ENCODE data around the gene UNC119B.

UNC119B gene

GRCh38 chr12:120719496-120720233 lies 9.4 kb downstream of the UNC119B start:
- peak overlapping the region; percentile 44 for H3K27ac ChIP-seq
- no peak for TF ChIP-seq CTCF (conservative IDR thresholded peaks at IDR 0.05)

DNA sequence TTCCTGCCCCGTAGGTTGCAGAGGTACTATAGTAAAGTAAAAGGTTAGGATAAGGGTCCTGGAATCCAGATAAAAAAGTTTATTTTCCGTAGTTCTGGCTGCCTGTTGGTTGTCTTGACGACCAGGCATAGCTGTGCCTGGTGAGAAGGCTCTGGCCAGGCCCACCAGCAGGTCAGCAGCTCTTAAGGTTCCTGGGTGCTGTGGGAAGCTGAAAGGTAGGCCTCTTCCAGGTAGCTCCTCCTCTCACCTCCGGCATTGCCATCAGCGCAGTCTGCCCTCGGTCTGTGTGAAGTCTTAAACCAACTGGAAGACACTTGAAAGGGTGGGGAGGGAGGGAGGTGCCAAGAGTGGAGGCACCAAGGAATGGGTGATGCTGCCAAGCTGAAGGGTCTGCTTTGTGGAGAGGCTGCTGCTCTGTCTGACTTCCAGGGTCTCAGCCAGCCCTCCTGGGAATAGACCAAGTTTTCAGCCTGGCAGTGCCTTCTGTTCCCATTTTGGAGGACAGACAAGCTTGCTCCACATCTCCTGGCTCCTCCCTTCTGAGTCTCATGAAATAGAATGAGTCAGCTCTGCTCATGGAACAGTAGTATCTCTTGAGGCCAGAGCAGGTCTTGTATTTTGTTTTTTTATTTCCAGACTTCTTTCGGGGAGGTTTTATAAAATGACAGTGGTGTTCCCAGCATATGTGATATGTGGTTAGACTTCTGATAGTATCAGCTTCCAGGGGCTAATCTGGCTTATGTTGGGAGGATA lies 10.2 kb downstream of the UNC119B start:
- TF ChIP-seq CTCF (conservative IDR thresholded peaks at IDR 0.05) = no peak

GRCh38 chr12:120720987-120721801 lies 10.9 kb downstream of the UNC119B start:
- no peak overlapping the region for H3K27ac ChIP-seq
- TF ChIP-seq CTCF (conservative IDR thresholded peaks at IDR 0.05) = no peak

More for the DNA sequence above, 10.2 kb downstream of the UNC119B start:
- H3K27ac ChIP-seq = peak overlapping the region; percentile 44; the same call in 1 of the 2 replicates

DNA sequence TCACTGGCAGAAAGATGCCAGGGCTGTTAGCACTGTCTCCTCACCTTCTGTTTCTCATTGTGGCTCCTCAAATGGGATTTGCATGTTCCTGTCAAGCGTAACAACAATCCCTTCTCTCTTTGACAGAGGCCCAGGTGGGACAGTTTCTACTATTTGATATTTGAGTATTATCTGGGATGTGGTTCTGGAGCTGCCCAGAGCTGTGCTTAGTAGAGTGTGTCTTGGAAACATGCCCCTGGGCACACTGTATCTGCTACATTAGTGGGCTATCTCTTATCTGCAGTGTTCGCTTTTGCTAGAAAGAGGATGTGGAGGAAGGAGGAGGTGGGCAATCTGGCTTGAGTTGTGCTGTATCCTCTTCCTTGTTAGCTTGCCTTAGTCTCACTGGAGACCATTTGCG lies 11.6 kb downstream of the UNC119B start:
- TF ChIP-seq CTCF (conservative IDR thresholded peaks at IDR 0.05) = no peak
- H3K27ac ChIP-seq = no peak overlapping the region

GRCh38 chr12:120722784-120723183 lies 12.5 kb downstream of the UNC119B start:
- TF ChIP-seq CTCF (conservative IDR thresholded peaks at IDR 0.05) = no peak

GRCh38 chr12:120724720-120725119 lies 14.5 kb downstream of the UNC119B start:
- no peak for TF ChIP-seq CTCF (conservative IDR thresholded peaks at IDR 0.05)
- H3K27ac ChIP-seq = peak overlapping the region; percentile 61; the same call in 1 of the 2 replicates

More at GRCh38 chr12:120722784-120723183, 12.5 kb downstream of the UNC119B start:
- no peak overlapping the region for H3K27ac ChIP-seq

Data from VCaP (cell line).